ENCODE measurements around the gene PPP2R5D. TPM values are rescaled to one million over a fixed set of nuclear protein-coding genes. Genes with fewer than 3 reads are reported as not detected.
A peak's percentile ranks its signal among the peaks of the same experiment; 100 is the strongest.

The PPP2R5D gene
- total and polyA plus RNA-seq, 12 donors, result 23.9 to 47.1 (median 31.8) TPM

DNA sequence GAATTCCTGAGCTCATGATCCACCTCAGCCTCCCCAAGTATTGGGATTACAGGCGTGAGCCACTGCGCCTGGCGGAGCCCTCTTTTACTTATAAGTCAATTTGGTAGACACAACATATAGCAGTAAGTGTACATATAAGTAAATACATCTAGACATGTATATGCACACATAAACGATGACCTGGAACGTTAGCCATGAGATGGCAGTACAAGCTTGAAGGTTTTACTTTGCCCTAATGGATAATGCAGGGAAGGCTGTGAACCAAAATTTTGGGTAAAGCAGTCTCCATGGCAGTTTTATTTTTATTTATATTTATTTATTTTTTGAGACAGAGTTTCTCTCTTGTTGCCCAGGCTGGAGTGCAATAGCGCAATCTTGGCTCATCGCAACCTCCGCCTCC lies 26.2 kb upstream of the PPP2R5D start:
- TF ChIP-seq, protein P1, sequence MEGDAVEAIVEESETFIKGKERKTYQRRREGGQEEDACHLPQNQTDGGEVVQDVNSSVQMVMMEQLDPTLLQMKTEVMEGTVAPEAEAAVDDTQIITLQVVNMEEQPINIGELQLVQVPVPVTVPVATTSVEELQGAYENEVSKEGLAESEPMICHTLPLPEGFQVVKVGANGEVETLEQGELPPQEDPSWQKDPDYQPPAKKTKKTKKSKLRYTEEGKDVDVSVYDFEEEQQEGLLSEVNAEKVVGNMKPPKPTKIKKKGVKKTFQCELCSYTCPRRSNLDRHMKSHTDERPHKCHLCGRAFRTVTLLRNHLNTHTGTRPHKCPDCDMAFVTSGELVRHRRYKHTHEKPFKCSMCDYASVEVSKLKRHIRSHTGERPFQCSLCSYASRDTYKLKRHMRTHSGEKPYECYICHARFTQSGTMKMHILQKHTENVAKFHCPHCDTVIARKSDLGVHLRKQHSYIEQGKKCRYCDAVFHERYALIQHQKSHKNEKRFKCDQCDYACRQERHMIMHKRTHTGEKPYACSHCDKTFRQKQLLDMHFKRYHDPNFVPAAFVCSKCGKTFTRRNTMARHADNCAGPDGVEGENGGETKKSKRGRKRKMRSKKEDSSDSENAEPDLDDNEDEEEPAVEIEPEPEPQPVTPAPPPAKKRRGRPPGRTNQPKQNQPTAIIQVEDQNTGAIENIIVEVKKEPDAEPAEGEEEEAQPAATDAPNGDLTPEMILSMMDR (IDR thresholded peaks at IDR 0.05), result no peak
- H3K27ac ChIP-seq, result no peak overlapping the region
- ATAC-seq, result no peak
- WGBS, 2 donors, result 82 to 88% methylated on average over 8 of the region's 8 CpGs
- no peaks in the 10 kb centered on the region for H3K9me3 ChIP-seq
- intact Hi-C loops (cut with DNase I), result no loop called here
- no peak for DNase-seq
- H3K4me1 ChIP-seq, result peaks cover 0 to 18% (median 16%) of the 10 kb centered on the region in 9 donors
- H3K4me3 ChIP-seq, result no peak overlapping the region
- peaks cover 0 to 16% (median 0%) of the 10 kb centered on the region in 7 donors for H3K27me3 ChIP-seq
- H3K36me3 ChIP-seq, result peaks cover 0 to 13% (median 0%) of the 10 kb centered on the region in 9 donors

DNA sequence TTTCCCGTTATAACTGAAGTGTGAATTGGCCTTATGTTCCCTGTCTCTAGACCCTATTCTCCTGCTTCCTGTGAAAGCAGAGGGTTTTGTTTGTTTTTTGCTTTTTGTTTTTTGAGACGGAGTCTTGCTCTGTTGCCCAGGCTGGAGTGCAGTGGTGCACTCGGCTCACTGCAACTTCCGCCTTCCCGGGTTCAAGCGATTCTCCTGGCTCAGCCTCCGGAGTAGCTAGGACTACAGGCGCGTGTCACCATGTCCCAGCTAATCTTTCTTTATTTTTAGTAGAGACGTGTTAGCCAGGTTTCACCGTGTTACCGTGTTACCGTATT lies 24.5 kb upstream of the PPP2R5D start:
- ATAC-seq (peak in 7 of 8 donors; percentile 5 to 51 (median 29)), DNase-seq (no peak)
- H3K9me3 ChIP-seq, result no peaks in the 10 kb centered on the region
- intact Hi-C loops (cut with DNase I), result no loop called here
- 17 to 20% methylated on average over 13 of the region's 13 CpGs for WGBS, 2 donors
- TF ChIP-seq, protein P1 (IDR thresholded peaks at IDR 0.05), result no peak
- H3K4me1 ChIP-seq, result peaks cover 0 to 18% (median 16%) of the 10 kb centered on the region in 9 donors
- peaks cover 0 to 16% (median 0%) of the 10 kb centered on the region in 7 donors for H3K27me3 ChIP-seq
- peaks cover 0 to 30% (median 10%) of the 10 kb centered on the region in 9 donors for H3K36me3 ChIP-seq
- peak overlapping the region in 9 of 10 donors; percentile 39 to 64 (median 55) for H3K4me3 ChIP-seq
- peak overlapping the region in 1 of 10 donors; percentile 63 for H3K27ac ChIP-seq

DNA sequence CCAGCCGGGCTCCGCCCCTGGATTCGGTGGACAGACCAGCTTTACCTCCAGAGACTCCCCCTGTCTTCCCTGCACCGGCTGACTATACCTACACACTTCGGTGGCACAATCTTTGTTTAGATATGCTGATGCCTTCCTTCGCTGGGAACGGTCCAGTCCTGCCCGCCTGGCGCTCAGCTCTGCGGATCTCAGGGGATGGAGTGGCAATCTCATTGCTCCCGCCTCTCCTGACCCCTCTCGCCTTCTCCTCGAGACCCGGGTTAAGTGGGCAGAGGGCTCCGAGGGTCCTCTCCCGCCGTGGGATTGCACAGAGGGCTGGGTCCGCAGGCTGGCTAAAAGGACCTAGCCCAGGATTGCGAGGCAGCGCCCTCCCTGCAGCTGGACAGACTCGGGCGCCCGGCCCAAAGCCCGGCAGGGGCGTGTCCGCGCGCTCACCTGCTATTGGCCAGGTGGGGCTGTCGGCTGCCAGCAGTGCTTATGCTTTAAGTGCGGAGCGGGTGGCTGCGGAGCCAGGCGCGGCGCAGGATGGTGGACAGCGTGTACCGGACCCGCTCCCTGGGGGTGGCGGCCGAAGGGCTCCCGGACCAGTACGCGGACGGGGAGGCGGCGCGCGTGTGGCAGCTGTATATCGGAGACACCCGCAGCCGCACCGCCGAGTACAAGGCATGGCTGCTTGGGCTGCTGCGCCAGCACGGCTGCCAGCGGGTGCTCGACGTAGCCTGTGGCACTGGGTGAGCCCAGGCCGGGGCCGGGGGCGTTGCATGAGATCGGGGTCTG lies 23.9 kb upstream of the PPP2R5D start, which contains the start of gene GNMT:
GNMT (plus strand) TSS at position 512 of the 777 bp plus-strand sequence; CDS start at position 526, 14 bp downstream.
- H3K27ac ChIP-seq, result peak within 1 kb of the TSS in 1 of 10 donors; percentile 63
- H3K36me3 ChIP-seq, result peaks cover 0 to 35% (median 10%) of the 10 kb centered on the region in 9 donors
- H3K4me1 ChIP-seq, result peaks cover 0 to 18% (median 16%) of the 10 kb centered on the region in 9 donors
- H3K27me3 ChIP-seq, result peaks cover 0 to 16% (median 0%) of the 10 kb centered on the region in 7 donors
- WGBS, 2 donors, result 2 to 3% methylated on average over 62 of the region's 62 CpGs
- TF ChIP-seq, protein P1 (IDR thresholded peaks at IDR 0.05), result peak in 1 of 9 donors; percentile 5
- intact Hi-C loops (cut with DNase I), result no loop called here
- H3K4me3 ChIP-seq, result peak within 1 kb of the TSS in 9 of 10 donors; percentile 39 to 64 (median 55)
- H3K9me3 ChIP-seq, result no peaks in the 10 kb centered on the region
- peak; percentile 72 to 90 (median 82) for ATAC-seq
- DNase-seq, result peak; percentile 26 to 65

DNA sequence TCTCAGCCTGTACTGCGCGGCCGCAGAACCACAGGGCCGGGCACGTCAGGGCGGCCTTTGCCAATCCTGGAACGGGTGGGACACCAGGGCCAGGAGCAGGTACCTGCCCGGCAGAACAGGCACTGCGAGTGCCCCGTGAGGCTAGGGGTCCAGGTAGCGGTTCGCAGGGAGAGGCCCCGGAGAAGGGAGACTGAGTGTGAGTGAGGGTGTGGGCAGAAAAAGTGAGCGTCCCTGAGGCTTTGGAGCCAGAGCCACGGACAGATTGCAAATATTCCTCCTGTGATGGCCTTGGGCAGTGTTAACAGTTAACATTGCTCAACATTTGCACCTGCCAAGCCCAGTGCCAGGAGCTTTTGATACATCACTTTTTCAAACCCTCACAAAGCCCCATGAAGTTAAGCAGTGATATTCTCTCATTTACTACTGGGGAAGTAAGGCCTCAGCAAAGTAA lies 23.3 kb upstream of the PPP2R5D start:
- H3K4me1 ChIP-seq, result peaks cover 0 to 18% (median 16%) of the 10 kb centered on the region in 9 donors
- 27 to 30% methylated on average over 15 of the region's 15 CpGs for WGBS, 2 donors

More for the DNA sequence above, 23.3 kb upstream of the PPP2R5D start:
- H3K27ac ChIP-seq, result peak overlapping the region in 1 of 10 donors; percentile 63
- peak overlapping the region in 9 of 10 donors; percentile 39 to 64 (median 55) for H3K4me3 ChIP-seq
- H3K9me3 ChIP-seq, result no peaks in the 10 kb centered on the region
- no peak for DNase-seq
- no peak for ATAC-seq
- H3K27me3 ChIP-seq, result peaks cover 0 to 16% (median 0%) of the 10 kb centered on the region in 7 donors
- TF ChIP-seq, protein P1 (IDR thresholded peaks at IDR 0.05), result no peak
- H3K36me3 ChIP-seq, result peaks cover 0 to 41% (median 10%) of the 10 kb centered on the region in 9 donors
- intact Hi-C loops (cut with DNase I), result no loop called here

All from heart right ventricle (tissue), 16 donors.